ENCODE measurements around the gene ATP8A1.

DNA sequence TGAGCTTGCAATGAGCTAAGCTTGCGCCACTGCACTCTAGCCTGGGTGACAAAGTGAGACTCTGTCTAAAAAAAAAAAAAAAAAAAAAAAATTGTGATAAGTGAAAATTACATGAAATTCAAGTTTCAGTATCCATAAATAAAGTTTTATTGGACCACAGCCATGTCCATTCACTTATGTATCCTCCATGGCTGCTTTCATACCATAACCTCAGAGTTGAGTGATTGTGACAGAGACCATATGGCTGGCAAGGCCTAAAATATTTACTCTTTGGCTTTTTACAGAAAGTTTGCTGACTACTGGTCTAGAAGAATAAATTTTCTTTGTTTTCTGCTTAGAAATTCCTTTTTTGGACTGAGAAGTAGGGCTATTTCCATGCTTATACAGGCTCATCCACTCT is 271.4 kb downstream of the ATP8A1 start:
- TF ChIP-seq, protein P1, sequence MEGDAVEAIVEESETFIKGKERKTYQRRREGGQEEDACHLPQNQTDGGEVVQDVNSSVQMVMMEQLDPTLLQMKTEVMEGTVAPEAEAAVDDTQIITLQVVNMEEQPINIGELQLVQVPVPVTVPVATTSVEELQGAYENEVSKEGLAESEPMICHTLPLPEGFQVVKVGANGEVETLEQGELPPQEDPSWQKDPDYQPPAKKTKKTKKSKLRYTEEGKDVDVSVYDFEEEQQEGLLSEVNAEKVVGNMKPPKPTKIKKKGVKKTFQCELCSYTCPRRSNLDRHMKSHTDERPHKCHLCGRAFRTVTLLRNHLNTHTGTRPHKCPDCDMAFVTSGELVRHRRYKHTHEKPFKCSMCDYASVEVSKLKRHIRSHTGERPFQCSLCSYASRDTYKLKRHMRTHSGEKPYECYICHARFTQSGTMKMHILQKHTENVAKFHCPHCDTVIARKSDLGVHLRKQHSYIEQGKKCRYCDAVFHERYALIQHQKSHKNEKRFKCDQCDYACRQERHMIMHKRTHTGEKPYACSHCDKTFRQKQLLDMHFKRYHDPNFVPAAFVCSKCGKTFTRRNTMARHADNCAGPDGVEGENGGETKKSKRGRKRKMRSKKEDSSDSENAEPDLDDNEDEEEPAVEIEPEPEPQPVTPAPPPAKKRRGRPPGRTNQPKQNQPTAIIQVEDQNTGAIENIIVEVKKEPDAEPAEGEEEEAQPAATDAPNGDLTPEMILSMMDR (IDR thresholded peaks at IDR 0.05): no peak
- no peak for TF ChIP-seq POLR2A (IDR thresholded peaks at IDR 0.05)

Data from adrenal gland (tissue), 5 donors.